Measurements from ENCODE around the gene NPSR1. TPM values are rescaled to one million over a fixed set of nuclear protein-coding genes. Genes with fewer than 3 reads are reported as not detected.

Gene NPSR1
- total RNA-seq, 1 experiment from 2014 or later = not detected

- Histone ChIP-seq H3K4me3 (no peak overlapping the region), H3K27me3 (replicated peaks) (peaks cover 5% of the 10 kb centered on the region; the same call in 1 of the 2 replicates), H3K4me1 (replicated peaks) (no peaks in the 10 kb centered on the region), H3K36me3 (no peaks in the 10 kb centered on the region), H3K27ac (no peak overlapping the region), H3K9me3 (replicated peaks) (no peaks in the 10 kb centered on the region)
- DNase-seq (ENCODE audit: low read depth in 1 of 2, low spot score in 2 of 2) = no peak
These were observed 76.8 kb downstream of the NPSR1 start for GRCh38 chr7:34734771-34735170.

- H3K27ac ChIP-seq = no peak overlapping the region
- H3K4me1 ChIP-seq (replicated peaks) = no peaks in the 10 kb centered on the region
- H3K4me3 ChIP-seq = no peak overlapping the region
- no peaks in the 10 kb centered on the region for H3K9me3 ChIP-seq (replicated peaks)
- H3K36me3 ChIP-seq = no peaks in the 10 kb centered on the region
- H3K27me3 ChIP-seq (replicated peaks) = 0 out of 2 replicates have a peak, but pooled peaks cover 2% of the 10 kb centered on the region
- no peak for DNase-seq (ENCODE audit: low read depth in 1 of 2, low spot score in 2 of 2)
These were observed 77.5 kb downstream of the NPSR1 start for GRCh38 chr7:34735526-34735925.

GRCh38 chr7:34739651-34740300 lies 81.8 kb downstream of the NPSR1 start:
- Histone ChIP-seq H3K9me3 (replicated peaks) (no peaks in the 10 kb centered on the region), H3K27me3 (replicated peaks) (no peaks in the 10 kb centered on the region), H3K36me3 (no peaks in the 10 kb centered on the region), H3K4me3 (no peak overlapping the region), H3K4me1 (replicated peaks) (no peaks in the 10 kb centered on the region), H3K27ac (no peak overlapping the region)
- DNase-seq (ENCODE audit: low read depth in 1 of 2, low spot score in 2 of 2) = no peak

GRCh38 chr7:34740840-34741239 lies 82.8 kb downstream of the NPSR1 start:
- Histone ChIP-seq H3K9me3 (replicated peaks) (no peaks in the 10 kb centered on the region), H3K36me3 (no peaks in the 10 kb centered on the region), H3K27ac (no peak overlapping the region), H3K4me3 (no peak overlapping the region), H3K4me1 (replicated peaks) (no peaks in the 10 kb centered on the region), H3K27me3 (replicated peaks) (no peaks in the 10 kb centered on the region)
- no peak for DNase-seq (ENCODE audit: low read depth in 1 of 2, low spot score in 2 of 2)

- no peak overlapping the region for H3K4me3 ChIP-seq
- DNase-seq (ENCODE audit: low read depth in 1 of 2, low spot score in 2 of 2) = no peak
- H3K4me1 ChIP-seq (replicated peaks) = peaks cover 8% of the 10 kb centered on the region
- H3K36me3 ChIP-seq = no peaks in the 10 kb centered on the region
- H3K27me3 ChIP-seq (replicated peaks) = no peaks in the 10 kb centered on the region
- no peaks in the 10 kb centered on the region for H3K9me3 ChIP-seq (replicated peaks)
- H3K27ac ChIP-seq = no peak overlapping the region
These were observed 89.3 kb downstream of the NPSR1 start for GRCh38 chr7:34747176-34747781.

GRCh38 chr7:34747867-34748727 lies 90.1 kb downstream of the NPSR1 start:
- H3K27ac ChIP-seq = no peak overlapping the region
- DNase-seq (ENCODE audit: low read depth in 1 of 2, low spot score in 2 of 2) = peak; percentile 89 to 90
- H3K4me1 ChIP-seq (replicated peaks) = peaks cover 8% of the 10 kb centered on the region
- H3K27me3 ChIP-seq (replicated peaks) = no peaks in the 10 kb centered on the region
- H3K36me3 ChIP-seq = no peaks in the 10 kb centered on the region
- H3K4me3 ChIP-seq = no peak overlapping the region
- no peaks in the 10 kb centered on the region for H3K9me3 ChIP-seq (replicated peaks)

GRCh38 chr7:34748728-34749089 lies 90.7 kb downstream of the NPSR1 start:
- no peak overlapping the region for H3K27ac ChIP-seq
- H3K4me3 ChIP-seq = no peak overlapping the region
- no peaks in the 10 kb centered on the region for H3K36me3 ChIP-seq
- H3K9me3 ChIP-seq (replicated peaks) = no peaks in the 10 kb centered on the region
- peaks cover 8% of the 10 kb centered on the region for H3K4me1 ChIP-seq (replicated peaks)
- no peaks in the 10 kb centered on the region for H3K27me3 ChIP-seq (replicated peaks)
- no peak for DNase-seq (ENCODE audit: low read depth in 1 of 2, low spot score in 2 of 2)

- Histone ChIP-seq H3K4me3 (no peak overlapping the region), H3K36me3 (no peaks in the 10 kb centered on the region), H3K4me1 (replicated peaks) (peaks cover 8% of the 10 kb centered on the region), H3K27ac (no peak overlapping the region), H3K9me3 (replicated peaks) (no peaks in the 10 kb centered on the region), H3K27me3 (replicated peaks) (no peaks in the 10 kb centered on the region)
- no peak for DNase-seq (ENCODE audit: low read depth in 1 of 2, low spot score in 2 of 2)
These were observed 91.4 kb downstream of the NPSR1 start for GRCh38 chr7:34749446-34749845.

- H3K27me3 ChIP-seq (replicated peaks) = no peaks in the 10 kb centered on the region
- DNase-seq (ENCODE audit: low read depth in 1 of 2, low spot score in 2 of 2) = no peak
- no peak overlapping the region for H3K27ac ChIP-seq
- no peak overlapping the region for H3K4me3 ChIP-seq
- H3K36me3 ChIP-seq = no peaks in the 10 kb centered on the region
- peaks cover 8% of the 10 kb centered on the region for H3K4me1 ChIP-seq (replicated peaks)
- no peaks in the 10 kb centered on the region for H3K9me3 ChIP-seq (replicated peaks)
These were observed 92.2 kb downstream of the NPSR1 start for GRCh38 chr7:34750209-34750608.

- H3K4me3 ChIP-seq = no peak overlapping the region
- no peak for DNase-seq (ENCODE audit: low read depth in 1 of 2, low spot score in 2 of 2)
These were observed 92.6 kb downstream of the NPSR1 start for GRCh38 chr7:34750636-34751035.

GRCh38 chr7:34751725-34752643 lies 94.0 kb downstream of the NPSR1 start:
- Histone ChIP-seq H3K4me3 (no peak overlapping the region), H3K27me3 (replicated peaks) (no peaks in the 10 kb centered on the region), H3K36me3 (no peaks in the 10 kb centered on the region), H3K4me1 (replicated peaks) (peaks cover 8% of the 10 kb centered on the region), H3K9me3 (replicated peaks) (no peaks in the 10 kb centered on the region), H3K27ac (no peak overlapping the region)
- no peak for DNase-seq (ENCODE audit: low read depth in 1 of 2, low spot score in 2 of 2)

More at GRCh38 chr7:34750636-34751035, 92.6 kb downstream of the NPSR1 start:
- Histone ChIP-seq H3K27me3 (replicated peaks) (no peaks in the 10 kb centered on the region), H3K36me3 (no peaks in the 10 kb centered on the region), H3K27ac (no peak overlapping the region), H3K4me1 (replicated peaks) (peaks cover 8% of the 10 kb centered on the region), H3K9me3 (replicated peaks) (no peaks in the 10 kb centered on the region)

- Histone ChIP-seq H3K36me3 (no peaks in the 10 kb centered on the region), H3K4me3 (no peak overlapping the region), H3K9me3 (replicated peaks) (no peaks in the 10 kb centered on the region), H3K27me3 (replicated peaks) (no peaks in the 10 kb centered on the region), H3K27ac (no peak overlapping the region), H3K4me1 (replicated peaks) (peaks cover 7% of the 10 kb centered on the region)
- DNase-seq (ENCODE audit: low read depth in 1 of 2, low spot score in 2 of 2) = no peak
These were observed 94.9 kb downstream of the NPSR1 start for GRCh38 chr7:34752929-34753328.

GRCh38 chr7:34755008-34755407 lies 97.0 kb downstream of the NPSR1 start:
- Histone ChIP-seq H3K4me1 (replicated peaks) (no peaks in the 10 kb centered on the region; the same call in 1 of the 2 replicates), H3K27ac (no peak overlapping the region), H3K36me3 (no peaks in the 10 kb centered on the region), H3K9me3 (replicated peaks) (no peaks in the 10 kb centered on the region), H3K4me3 (no peak overlapping the region), H3K27me3 (replicated peaks) (0 out of 2 replicates have a peak, but pooled peaks cover 1% of the 10 kb centered on the region)
- DNase-seq (ENCODE audit: low read depth in 1 of 2, low spot score in 2 of 2) = no peak
